GM13976 (cell line): ENCODE data around the gene TSSK3.

Experiments used
- DNase-seq: peaks from one replicate; pipeline ENCODE4 v3.0.0; 2012; ENCODE audit warnings: low spot score
- in situ Hi-C: fragments of 300-500 bp; cut with MboI; formaldehyde crosslinking; loops from one replicate; pipeline ENCODE4 v1.12.0; 2022; ENCODE audit warnings: low sequenced_read_pairs, mixed read lengths, inconsistent platforms; ENCODE audit not compliant: unreplicated experiment
- TF ChIP-seq, protein P1 (sequence below): IDR thresholded peaks from 2 replicates; pipeline ENCODE4 v1.5.1; 2012; ENCODE audit warnings: borderline replicate concordance, mild to moderate bottlenecking; ENCODE audit not compliant: insufficient read depth; ENCODE audit errors: extremely low read depth, missing control alignments, control extremely low read depth

The TSSK3 gene, protein sequence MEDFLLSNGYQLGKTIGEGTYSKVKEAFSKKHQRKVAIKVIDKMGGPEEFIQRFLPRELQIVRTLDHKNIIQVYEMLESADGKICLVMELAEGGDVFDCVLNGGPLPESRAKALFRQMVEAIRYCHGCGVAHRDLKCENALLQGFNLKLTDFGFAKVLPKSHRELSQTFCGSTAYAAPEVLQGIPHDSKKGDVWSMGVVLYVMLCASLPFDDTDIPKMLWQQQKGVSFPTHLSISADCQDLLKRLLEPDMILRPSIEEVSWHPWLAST

DNA sequence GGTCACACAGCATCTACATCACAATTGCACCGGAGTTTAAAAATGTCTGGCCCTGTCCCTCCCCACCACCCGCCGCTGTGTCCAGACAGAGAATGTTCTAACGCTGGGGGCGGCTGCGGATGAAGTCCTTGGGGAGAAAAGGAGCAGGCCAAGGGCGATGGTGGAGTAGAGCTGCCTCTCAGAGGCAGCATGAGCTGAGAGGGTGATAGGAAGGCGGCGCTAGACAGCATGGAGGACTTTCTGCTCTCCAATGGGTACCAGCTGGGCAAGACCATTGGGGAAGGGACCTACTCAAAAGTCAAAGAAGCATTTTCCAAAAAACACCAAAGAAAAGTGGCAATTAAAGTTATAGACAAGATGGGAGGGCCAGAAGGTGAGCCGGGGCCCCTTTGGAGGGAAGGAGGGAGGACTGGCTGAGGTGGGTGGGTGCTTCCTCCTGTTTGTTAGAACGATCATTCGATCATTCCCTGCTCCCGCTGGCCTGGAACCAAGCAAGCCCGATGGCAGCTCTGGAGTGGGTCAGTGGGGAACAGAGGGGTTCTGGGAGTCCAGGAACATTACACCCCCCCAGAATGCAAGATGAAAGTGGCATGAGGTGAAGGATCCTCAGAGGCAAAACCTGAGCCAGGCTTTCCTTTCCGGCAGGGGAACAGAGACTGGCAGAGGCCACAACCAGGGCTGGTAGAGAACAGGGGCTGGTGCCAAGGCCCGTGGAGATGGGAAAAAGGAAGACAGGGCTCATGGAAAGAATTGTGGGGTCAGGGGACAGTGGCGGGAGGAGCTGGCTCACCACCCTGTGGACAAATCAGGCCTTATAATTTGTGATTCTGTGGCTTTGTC lies at the start of gene TSSK3, which contains the start of gene FAM229A:
TSS of gene TSSK3 (plus strand) at position 66 of the 840 bp plus-strand sequence. CDS start at position 229, 163 bp downstream.
TSS of gene FAM229A (minus strand) at position 12 of the 840 bp plus-strand sequence. CDS start 394 bp downstream, outside the sequence.
- DNase-seq, result no peak
- TF ChIP-seq, protein P1, sequence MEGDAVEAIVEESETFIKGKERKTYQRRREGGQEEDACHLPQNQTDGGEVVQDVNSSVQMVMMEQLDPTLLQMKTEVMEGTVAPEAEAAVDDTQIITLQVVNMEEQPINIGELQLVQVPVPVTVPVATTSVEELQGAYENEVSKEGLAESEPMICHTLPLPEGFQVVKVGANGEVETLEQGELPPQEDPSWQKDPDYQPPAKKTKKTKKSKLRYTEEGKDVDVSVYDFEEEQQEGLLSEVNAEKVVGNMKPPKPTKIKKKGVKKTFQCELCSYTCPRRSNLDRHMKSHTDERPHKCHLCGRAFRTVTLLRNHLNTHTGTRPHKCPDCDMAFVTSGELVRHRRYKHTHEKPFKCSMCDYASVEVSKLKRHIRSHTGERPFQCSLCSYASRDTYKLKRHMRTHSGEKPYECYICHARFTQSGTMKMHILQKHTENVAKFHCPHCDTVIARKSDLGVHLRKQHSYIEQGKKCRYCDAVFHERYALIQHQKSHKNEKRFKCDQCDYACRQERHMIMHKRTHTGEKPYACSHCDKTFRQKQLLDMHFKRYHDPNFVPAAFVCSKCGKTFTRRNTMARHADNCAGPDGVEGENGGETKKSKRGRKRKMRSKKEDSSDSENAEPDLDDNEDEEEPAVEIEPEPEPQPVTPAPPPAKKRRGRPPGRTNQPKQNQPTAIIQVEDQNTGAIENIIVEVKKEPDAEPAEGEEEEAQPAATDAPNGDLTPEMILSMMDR, result no peak
- in situ Hi-C loops, result no loop called here

DNA sequence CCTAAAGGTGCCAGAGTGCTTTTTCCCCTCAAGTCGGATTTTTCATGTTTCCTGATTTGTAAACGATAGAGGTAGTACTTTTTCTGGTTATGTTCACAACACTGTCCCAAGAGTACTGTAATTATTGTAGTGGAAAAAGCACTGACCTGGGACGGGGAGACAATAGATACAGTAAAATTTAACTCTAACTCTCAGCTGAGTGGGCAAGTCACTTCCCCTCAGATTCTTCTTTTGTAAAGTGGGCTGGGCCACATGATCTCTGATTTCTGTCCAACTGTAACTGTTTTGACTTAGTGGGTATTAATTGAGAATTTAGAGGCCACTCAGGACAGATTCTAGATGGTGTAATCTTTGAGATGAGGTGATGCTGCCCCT lies 45.4 kb upstream of the TSSK3 start:
- TF ChIP-seq, protein P1, result no peak
- in situ Hi-C loops, result no loop called here
- DNase-seq, result no peak

DNA sequence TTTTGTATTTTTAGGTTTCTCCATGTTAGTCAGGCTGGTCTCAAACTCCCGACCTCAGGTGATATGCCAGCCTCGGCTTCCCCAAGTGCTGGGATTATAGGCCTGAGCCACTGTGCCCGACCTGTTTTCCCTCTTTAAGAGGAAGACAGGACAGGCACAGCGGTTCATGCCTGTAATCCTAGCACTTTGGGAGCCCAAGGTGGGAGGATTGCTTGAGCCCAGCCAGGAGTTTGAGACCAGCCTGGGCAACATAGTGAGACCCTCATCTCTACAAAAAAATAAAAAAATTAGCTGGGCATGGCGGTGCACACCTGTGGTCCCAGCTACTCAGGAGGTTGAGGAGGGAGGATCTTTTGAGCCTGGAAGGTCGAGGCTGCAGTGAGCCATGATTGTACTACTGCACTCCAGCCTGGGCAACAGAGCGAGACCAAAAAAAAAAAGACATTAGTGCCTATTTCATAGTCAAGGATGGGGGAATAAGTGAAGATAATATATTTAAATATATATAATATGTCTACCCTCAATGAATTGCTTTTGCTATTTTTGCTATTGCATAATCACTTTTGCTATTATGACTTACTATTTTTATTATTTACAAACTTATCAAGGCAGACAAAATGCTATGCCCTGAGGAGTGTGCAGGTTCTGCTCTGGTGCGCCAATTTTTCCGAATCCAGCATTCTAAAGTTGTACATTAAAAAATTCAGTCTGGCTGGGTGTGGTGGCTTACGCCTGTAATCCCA lies 44.0 kb upstream of the TSSK3 start:
- DNase-seq, result no peak
- in situ Hi-C loops, result no loop called here
- TF ChIP-seq, protein P1, result no peak

DNA sequence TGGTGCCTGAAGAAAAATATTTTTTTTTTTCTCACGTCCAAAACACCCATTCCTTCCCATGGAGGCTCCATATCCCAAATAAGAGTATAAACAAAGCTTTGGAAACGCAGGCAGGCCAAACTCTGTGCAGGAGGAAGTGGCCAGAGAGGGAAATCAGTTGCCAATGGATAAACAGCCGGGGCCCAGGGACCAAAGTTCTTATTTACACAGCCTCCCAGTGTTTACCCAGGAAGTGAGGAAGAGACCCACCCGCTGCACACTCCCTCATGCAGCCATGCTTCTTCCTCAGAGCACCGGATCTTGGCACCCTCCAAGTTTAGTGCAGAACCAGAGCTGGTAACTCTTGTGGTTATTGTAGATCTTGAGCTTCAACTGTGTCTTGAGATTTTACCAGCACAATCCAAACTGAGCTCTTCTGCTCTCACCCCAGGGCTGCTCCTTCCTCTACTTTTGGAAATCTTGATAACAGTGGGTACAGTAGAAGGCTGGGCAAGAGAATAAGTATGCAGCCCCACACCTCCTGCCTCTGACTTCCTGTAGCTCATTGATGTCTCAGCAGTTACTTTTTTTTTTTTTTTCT lies 40.5 kb upstream of the TSSK3 start:
- in situ Hi-C loops, result no loop called here
- TF ChIP-seq, protein P1, result no peak
- DNase-seq, result no peak

DNA sequence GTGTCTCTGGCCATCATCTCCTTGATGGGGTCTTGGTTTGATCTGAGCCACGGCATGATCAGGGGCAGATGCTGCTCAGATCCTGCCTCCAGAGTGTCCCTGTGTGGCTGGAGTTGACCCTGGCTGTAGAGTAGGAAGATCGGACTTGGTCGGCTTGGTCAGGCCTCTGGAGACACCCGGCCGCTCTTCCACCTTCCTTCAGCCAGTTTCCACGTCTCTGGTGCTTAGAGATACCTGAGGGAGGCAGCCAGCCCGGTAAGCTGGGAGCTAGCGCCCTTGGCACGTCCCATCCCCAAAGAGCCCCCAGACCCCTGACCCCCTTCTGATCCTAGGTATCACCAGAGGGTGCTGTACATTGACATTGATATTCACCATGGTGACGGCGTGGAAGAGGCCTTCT lies 35.1 kb upstream of the TSSK3 start:
- in situ Hi-C loops, result no loop called here
- TF ChIP-seq, protein P1, result no peak
- no peak for DNase-seq

DNA sequence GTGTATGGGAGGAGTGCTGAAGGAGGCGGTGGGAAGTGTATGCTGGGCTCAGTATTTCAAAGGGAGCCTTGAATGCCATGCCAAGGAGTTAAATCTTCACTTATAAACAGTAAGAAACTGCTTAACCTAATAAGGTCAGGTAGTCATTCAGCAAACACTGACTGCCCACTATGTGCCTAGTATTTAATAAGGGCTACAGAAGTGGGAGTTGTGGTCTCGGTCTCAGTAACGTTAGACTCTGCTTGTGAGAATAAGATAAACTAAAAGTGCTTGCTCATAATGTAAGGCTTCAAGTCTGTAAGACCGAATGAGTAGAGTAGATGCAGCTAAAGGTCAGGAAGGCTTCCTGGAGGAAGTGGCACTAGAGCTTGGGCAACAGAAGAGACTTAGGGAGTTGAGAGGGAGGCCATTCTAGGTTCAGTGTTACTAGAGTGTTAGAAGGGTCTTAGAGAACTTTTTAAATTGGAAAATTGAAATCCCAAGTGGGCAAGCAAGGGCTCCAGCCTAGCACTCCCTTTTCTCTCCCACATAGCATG lies 32.3 kb upstream of the TSSK3 start:
- in situ Hi-C loops, result no loop called here

More for the DNA sequence above, 32.3 kb upstream of the TSSK3 start:
- TF ChIP-seq, protein P1, result no peak
- no peak for DNase-seq
